Measurements from ENCODE around the gene RARG. TPM values are rescaled to one million over a fixed set of nuclear protein-coding genes. Genes with fewer than 3 reads are reported as not detected.

The RARG gene
- total RNA-seq, 6 donors from 2014 or later, result 21.2 to 43.0 (median 32.1) TPM

- H3K4me1 ChIP-seq, result peaks cover 62 to 92% (median 69%) of the 10 kb centered on the region in 4 donors
- WGBS, 2 donors, result 36 to 40% methylated on average over 11 to 19 of the region's 19 CpGs
Measured at GRCh38 chr12:53217051-53217930, 14.7 kb downstream of the RARG start.

GRCh38 chr12:53215497-53215896 is 16.5 kb downstream of the RARG start:
- DNase-seq (no peak), ATAC-seq (ENCODE audit: low FRiP score in 2 of 2) (no peak)
- H3K4me3 ChIP-seq, result no peak overlapping the region
- peak overlapping the region; percentile 98 to 100 (median 99) for H3K27ac ChIP-seq
- H3K27me3 ChIP-seq, result no peaks in the 10 kb centered on the region
- H3K36me3 ChIP-seq, result peaks cover 0 to 45% (median 42%) of the 10 kb centered on the region in 4 donors
- H3K4me1 ChIP-seq, result peaks cover 54 to 76% (median 64%) of the 10 kb centered on the region in 4 donors
- H3K9me3 ChIP-seq, result no peaks in the 10 kb centered on the region
- TF ChIP-seq POLR2AphosphoS5 (IDR thresholded peaks at IDR 0.05) (no peak), POLR2A (IDR thresholded peaks at IDR 0.05) (no peak), CTCF (IDR thresholded peaks at IDR 0.05) (no peak), EP300 (IDR thresholded peaks at IDR 0.05) (no peak)
- WGBS, 2 donors, result 83 to 90% methylated on average over 8 of the region's 8 CpGs

More at GRCh38 chr12:53217051-53217930, 14.7 kb downstream of the RARG start:
- ATAC-seq (ENCODE audit: low FRiP score in 2 of 2) (no peak), DNase-seq (peak; percentile 63 to 71)
- Histone ChIP-seq H3K27ac (peak overlapping the region; percentile 98 to 100 (median 99)), H3K4me3 (peak overlapping the region in 2 of 4 donors; percentile 77 to 83), H3K27me3 (no peaks in the 10 kb centered on the region), H3K36me3 (peaks cover 0 to 30% (median 26%) of the 10 kb centered on the region in 4 donors), H3K9me3 (no peaks in the 10 kb centered on the region)
- TF ChIP-seq EP300 (IDR thresholded peaks at IDR 0.05), result peak in 1 of 4 donors; percentile 58
- peak; percentile 58 to 59 for TF ChIP-seq POLR2AphosphoS5 (IDR thresholded peaks at IDR 0.05)
- TF ChIP-seq CTCF (IDR thresholded peaks at IDR 0.05), result no peak

- 61 to 62% methylated on average over 12 of the region's 12 CpGs for WGBS, 2 donors
- no peak for ATAC-seq (ENCODE audit: low FRiP score in 2 of 2)
- peak in 1 of 2 donors; percentile 49 for DNase-seq
- Histone ChIP-seq H3K27ac (peak overlapping the region; percentile 98 to 100 (median 99)), H3K9me3 (no peaks in the 10 kb centered on the region), H3K4me3 (peak overlapping the region in 1 of 4 donors; percentile 7), H3K4me1 (peaks cover 54 to 70% (median 64%) of the 10 kb centered on the region in 4 donors), H3K27me3 (no peaks in the 10 kb centered on the region), H3K36me3 (peaks cover 0 to 48% (median 45%) of the 10 kb centered on the region in 4 donors)
- TF ChIP-seq EP300 (IDR thresholded peaks at IDR 0.05) (peak in 1 of 4 donors; percentile 22), CTCF (IDR thresholded peaks at IDR 0.05) (no peak), POLR2AphosphoS5 (IDR thresholded peaks at IDR 0.05) (peak in 1 of 2 donors; percentile 54)
Measured at GRCh38 chr12:53214687-53215455, 17.1 kb downstream of the RARG start.

GRCh38 chr12:53214221-53214620 is 17.8 kb downstream of the RARG start:
- TF ChIP-seq POLR2A (IDR thresholded peaks at IDR 0.05) (no peak), CTCF (IDR thresholded peaks at IDR 0.05) (no peak), POLR2AphosphoS5 (IDR thresholded peaks at IDR 0.05) (no peak), EP300 (IDR thresholded peaks at IDR 0.05) (no peak)
- no peaks in the 10 kb centered on the region for H3K27me3 ChIP-seq
- whole genome bisulfite sequencing, 2 donors, result 67 to 73% methylated on average over 5 of the region's 5 CpGs
- no peak for DNase-seq
- H3K9me3 ChIP-seq, result no peaks in the 10 kb centered on the region
- H3K36me3 ChIP-seq, result peaks cover 0 to 48% (median 45%) of the 10 kb centered on the region in 4 donors
- no peak for ATAC-seq (ENCODE audit: low FRiP score in 2 of 2)
- peak overlapping the region; percentile 98 to 100 (median 99) for H3K27ac ChIP-seq
- H3K4me1 ChIP-seq, result peaks cover 50 to 72% (median 63%) of the 10 kb centered on the region in 4 donors
- H3K4me3 ChIP-seq, result peak overlapping the region in 1 of 4 donors; percentile 7
